Measurements from ENCODE around the gene ATG12.
A peak's percentile ranks its signal among the peaks of the same experiment; 100 is the strongest.
"Not testable (repeated sequence)": the region's sequence is repeated elsewhere in the genome, so short reads cannot be mapped to it uniquely, and the experiment has no call there.

Gene ATG12

GRCh38 chr5:115824983-115825382 is 16.4 kb downstream of the ATG12 start:
- not testable (repeated sequence) for H3K4me3 Mint-ChIP-seq, H3K4me1 Mint-ChIP-seq, H3K9me3 Mint-ChIP-seq, DNase-seq, H3K27ac Mint-ChIP-seq, ATAC-seq
- peaks cover 17% of the 10 kb centered on the region for H3K36me3 Mint-ChIP-seq (ENCODE audit: low read depth)
- H3K27me3 Mint-ChIP-seq = peaks cover 13% of the 10 kb centered on the region

DNA sequence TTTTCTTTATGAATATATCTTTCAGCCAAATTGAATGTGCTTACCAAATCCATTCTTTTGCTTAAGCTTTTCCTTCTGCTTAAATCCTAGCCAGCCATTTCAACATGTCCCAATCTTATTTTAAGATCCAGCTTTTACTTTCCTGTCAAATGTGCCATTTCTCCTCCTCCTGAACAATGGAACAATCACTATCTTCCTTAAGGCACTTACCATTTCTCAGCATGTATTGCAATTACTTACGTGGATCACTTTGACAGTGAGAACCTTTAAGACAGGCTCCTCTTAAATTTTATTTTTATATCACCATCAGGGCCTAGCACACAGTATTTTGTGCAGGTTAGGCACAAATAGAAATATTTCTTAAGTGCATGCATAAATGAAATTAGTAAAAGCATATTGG is 20.5 kb downstream of the ATG12 start:
- DNase-seq (no peak), ATAC-seq (no peak)
- peaks cover 38% of the 10 kb centered on the region for H3K27me3 Mint-ChIP-seq

DNA sequence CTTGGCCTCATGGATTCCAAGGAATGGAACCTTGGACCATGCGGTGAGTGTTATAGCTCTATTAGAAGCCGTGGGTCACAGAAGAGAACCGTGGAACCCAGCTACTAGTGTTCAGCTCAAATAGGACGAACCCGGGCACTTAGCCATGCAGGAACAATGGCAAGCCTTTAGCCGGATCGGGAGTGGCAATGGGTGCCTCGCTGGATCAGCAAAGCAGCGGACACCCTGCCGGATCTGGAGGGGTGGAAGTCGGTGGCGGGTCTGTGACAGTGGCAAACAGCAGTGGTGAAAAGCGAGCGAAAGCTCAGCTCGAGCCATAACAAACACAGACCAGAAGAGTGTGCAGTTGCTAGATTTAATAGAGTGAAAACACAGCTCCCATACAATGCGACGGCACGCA is 22.5 kb downstream of the ATG12 start:
- no peaks in the 10 kb centered on the region for H3K9me3 Mint-ChIP-seq

More for the DNA sequence above, 20.5 kb downstream of the ATG12 start:
- H3K4me1 Mint-ChIP-seq = peaks cover 7% of the 10 kb centered on the region
- H3K27ac Mint-ChIP-seq = no peak overlapping the region
- H3K36me3 Mint-ChIP-seq (ENCODE audit: low read depth) = no peaks in the 10 kb centered on the region
- no peak overlapping the region for H3K4me3 Mint-ChIP-seq
- no peaks in the 10 kb centered on the region for H3K9me3 Mint-ChIP-seq

GRCh38 chr5:115817386-115817785 is 24.0 kb downstream of the ATG12 start:
- H3K9me3 Mint-ChIP-seq = no peaks in the 10 kb centered on the region
- no peak overlapping the region for H3K27ac Mint-ChIP-seq
- H3K27me3 Mint-ChIP-seq = peaks cover 70% of the 10 kb centered on the region
- ATAC-seq = no peak
- H3K4me1 Mint-ChIP-seq = peaks cover 26% of the 10 kb centered on the region
- H3K36me3 Mint-ChIP-seq (ENCODE audit: low read depth) = no peaks in the 10 kb centered on the region
- no peak for DNase-seq
- H3K4me3 Mint-ChIP-seq = no peak overlapping the region

More for the DNA sequence above, 22.5 kb downstream of the ATG12 start:
- DNase-seq = no peak
- ATAC-seq = no peak
- no peak overlapping the region for H3K4me3 Mint-ChIP-seq
- H3K4me1 Mint-ChIP-seq = peaks cover 24% of the 10 kb centered on the region
- H3K27me3 Mint-ChIP-seq = peaks cover 57% of the 10 kb centered on the region
- no peak overlapping the region for H3K27ac Mint-ChIP-seq
- no peaks in the 10 kb centered on the region for H3K36me3 Mint-ChIP-seq (ENCODE audit: low read depth)

DNA sequence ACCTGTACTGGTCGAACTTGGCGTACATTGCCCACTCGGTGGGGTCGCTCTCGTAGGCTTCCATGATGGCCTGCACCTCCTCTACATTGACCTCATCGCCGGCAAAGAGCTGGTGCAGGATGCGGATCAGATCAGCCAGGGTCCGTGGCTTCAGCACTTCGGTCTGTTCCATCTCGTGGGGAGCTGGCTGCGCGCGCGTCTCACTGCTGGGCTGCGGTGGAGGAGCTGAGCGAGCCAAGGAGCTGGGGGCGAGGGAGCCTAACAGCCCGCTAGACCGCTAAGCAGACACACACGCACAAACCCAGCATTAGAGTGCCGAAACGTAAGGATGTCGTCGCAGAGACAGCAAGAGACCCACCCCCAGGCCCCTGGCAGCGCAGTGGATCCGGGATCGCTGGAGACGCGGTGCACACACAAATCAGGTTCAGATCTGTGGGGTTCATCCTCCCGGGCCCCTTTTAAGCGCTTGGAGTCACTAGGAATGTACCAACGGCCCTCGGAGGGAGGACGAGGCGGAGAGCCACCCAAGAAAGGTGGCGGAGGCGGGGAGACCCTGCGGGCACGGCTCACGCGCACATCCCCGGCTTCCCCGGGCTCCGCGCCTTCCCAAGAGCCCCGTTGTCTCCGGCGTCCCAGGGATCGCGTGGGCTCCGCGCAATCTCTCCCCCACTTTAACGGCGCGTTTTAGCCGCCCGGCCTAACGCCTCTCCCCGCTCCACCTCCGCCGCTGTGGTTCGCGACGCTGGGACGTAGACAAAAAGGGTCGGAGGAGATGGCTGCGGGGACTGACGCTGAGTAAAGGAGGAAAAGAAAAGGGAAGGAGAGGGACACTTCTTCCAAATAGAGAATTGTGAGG is 24.9 kb downstream of the ATG12 start, which contains the start of gene CDO1:
Gene CDO1 (minus strand): TSS at position 434 of the 856 bp plus-strand sequence. CDS start 262 bp downstream, at position 172.
- ATAC-seq (peak; percentile 68), DNase-seq (peak; percentile 39)
- H3K4me1 Mint-ChIP-seq = peaks cover 26% of the 10 kb centered on the region
- H3K27me3 Mint-ChIP-seq = peaks cover 70% of the 10 kb centered on the region
- peak within 1 kb of the TSS; percentile 74 for H3K4me3 Mint-ChIP-seq
- H3K9me3 Mint-ChIP-seq = no peaks in the 10 kb centered on the region
- no peaks in the 10 kb centered on the region for H3K36me3 Mint-ChIP-seq (ENCODE audit: low read depth)
- no peak within 1 kb of the TSS for H3K27ac Mint-ChIP-seq

- H3K27me3 Mint-ChIP-seq = peaks cover 75% of the 10 kb centered on the region
- no peak for ATAC-seq
- H3K9me3 Mint-ChIP-seq = no peaks in the 10 kb centered on the region
- H3K4me1 Mint-ChIP-seq = peaks cover 30% of the 10 kb centered on the region
- no peaks in the 10 kb centered on the region for H3K36me3 Mint-ChIP-seq (ENCODE audit: low read depth)
- no peak overlapping the region for H3K27ac Mint-ChIP-seq
- no peak for DNase-seq
- peak overlapping the region; percentile 74 for H3K4me3 Mint-ChIP-seq
Measured at GRCh38 chr5:115815693-115816225, 25.6 kb downstream of the ATG12 start.

GRCh38 chr5:115815006-115815692 is 26.2 kb downstream of the ATG12 start:
- no peak for DNase-seq
- peak; percentile 67 for ATAC-seq
- Mint-ChIP-seq H3K36me3 (ENCODE audit: low read depth) (no peaks in the 10 kb centered on the region), H3K27me3 (peaks cover 75% of the 10 kb centered on the region), H3K4me1 (peaks cover 33% of the 10 kb centered on the region), H3K27ac (peak overlapping the region; percentile 40), H3K4me3 (peak overlapping the region; percentile 67), H3K9me3 (no peaks in the 10 kb centered on the region)

DNA sequence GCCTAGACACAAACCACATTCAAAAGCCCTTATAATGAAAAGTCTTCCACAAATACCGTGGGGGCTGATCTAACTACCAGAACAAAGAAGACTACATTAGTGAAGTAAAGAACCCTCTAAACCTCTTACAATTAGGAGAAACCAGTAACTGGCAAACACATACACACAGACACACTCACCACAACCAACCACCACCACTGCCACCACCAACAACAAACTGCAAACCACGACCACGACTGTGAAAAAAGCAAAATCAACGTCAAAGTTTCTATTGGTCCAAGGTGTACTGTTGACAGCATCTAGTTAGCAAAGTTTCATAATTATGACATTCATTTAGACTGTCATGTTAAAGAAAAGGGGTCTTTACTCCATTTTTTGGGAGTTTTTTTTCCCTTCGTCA is 27.6 kb downstream of the ATG12 start:
- Mint-ChIP-seq H3K27ac (no peak overlapping the region), H3K36me3 (ENCODE audit: low read depth) (no peaks in the 10 kb centered on the region), H3K27me3 (peaks cover 75% of the 10 kb centered on the region), H3K9me3 (no peaks in the 10 kb centered on the region), H3K4me1 (peaks cover 36% of the 10 kb centered on the region), H3K4me3 (no peak overlapping the region)
- no peak for DNase-seq
- ATAC-seq = no peak

DNA sequence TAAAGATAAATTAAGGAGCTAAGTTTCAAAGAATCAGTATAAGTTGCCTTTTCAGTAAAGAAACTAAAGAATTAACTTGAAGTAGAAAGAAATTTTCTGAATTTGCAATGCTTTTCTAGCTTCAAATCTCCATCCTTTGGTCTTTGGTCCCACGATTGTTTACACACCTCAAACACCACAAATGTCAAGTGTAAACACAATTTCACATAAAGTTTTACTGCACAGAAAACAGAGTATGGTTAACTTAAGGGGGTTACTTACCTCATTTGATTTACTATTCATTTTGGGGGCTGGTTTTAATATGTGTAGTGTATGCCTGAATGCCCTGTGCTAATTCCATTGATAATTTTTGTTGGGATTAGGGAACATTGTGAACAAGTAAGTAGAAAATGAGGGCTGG is 29.0 kb downstream of the ATG12 start:
- H3K27ac Mint-ChIP-seq = no peak overlapping the region
- H3K4me1 Mint-ChIP-seq = peaks cover 40% of the 10 kb centered on the region
- no peak for ATAC-seq
- H3K4me3 Mint-ChIP-seq = no peak overlapping the region
- DNase-seq = no peak
- no peaks in the 10 kb centered on the region for H3K9me3 Mint-ChIP-seq
- H3K36me3 Mint-ChIP-seq (ENCODE audit: low read depth) = no peaks in the 10 kb centered on the region
- peaks cover 70% of the 10 kb centered on the region for H3K27me3 Mint-ChIP-seq

DNA sequence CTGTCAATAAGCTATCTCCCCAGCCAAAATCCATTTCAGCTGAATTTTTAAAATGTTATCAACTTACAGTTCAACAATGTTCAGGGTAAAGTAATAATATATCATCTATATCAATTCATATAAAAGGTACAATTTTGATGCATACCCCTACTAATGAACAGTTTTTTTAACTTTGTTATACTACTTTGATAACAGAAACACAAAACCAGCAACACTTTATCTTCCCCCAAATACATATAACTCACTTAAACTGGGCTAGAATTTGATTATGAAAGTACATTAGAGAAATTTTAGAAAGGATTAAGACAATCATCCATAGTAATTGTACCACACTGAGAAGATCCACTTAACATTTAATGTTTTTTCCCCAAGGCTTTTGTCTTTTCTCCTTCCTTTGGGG is 30.0 kb downstream of the ATG12 start:
- H3K27ac Mint-ChIP-seq = no peak overlapping the region
- DNase-seq (no peak), ATAC-seq (no peak)
- H3K9me3 Mint-ChIP-seq = no peaks in the 10 kb centered on the region
- no peaks in the 10 kb centered on the region for H3K36me3 Mint-ChIP-seq (ENCODE audit: low read depth)
- H3K4me3 Mint-ChIP-seq = no peak overlapping the region
- peaks cover 65% of the 10 kb centered on the region for H3K27me3 Mint-ChIP-seq
- H3K4me1 Mint-ChIP-seq = peaks cover 41% of the 10 kb centered on the region

DNA sequence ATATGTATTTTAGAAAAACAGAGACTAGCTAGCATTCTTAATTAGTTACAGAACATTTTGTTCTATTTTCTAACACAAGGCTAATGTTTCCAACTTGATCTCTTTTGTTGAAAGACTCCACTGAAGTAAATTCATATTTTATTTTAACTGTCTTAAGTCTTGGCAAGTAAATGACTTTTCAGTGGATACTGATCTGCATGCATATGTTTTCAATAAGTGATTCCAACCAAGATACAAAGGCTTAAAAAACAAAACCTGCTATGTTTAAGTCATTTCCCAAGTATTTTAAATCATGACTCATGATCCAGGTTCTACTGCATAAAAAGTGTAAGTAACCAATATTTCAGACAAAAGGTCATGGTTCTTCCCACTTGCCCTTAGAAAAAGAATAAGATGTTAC is 30.6 kb downstream of the ATG12 start:
- Mint-ChIP-seq H3K4me1 (peaks cover 38% of the 10 kb centered on the region), H3K27me3 (peaks cover 61% of the 10 kb centered on the region), H3K27ac (no peak overlapping the region), H3K9me3 (no peaks in the 10 kb centered on the region), H3K36me3 (ENCODE audit: low read depth) (no peaks in the 10 kb centered on the region), H3K4me3 (no peak overlapping the region)
- no peak for ATAC-seq
- DNase-seq = no peak

DNA sequence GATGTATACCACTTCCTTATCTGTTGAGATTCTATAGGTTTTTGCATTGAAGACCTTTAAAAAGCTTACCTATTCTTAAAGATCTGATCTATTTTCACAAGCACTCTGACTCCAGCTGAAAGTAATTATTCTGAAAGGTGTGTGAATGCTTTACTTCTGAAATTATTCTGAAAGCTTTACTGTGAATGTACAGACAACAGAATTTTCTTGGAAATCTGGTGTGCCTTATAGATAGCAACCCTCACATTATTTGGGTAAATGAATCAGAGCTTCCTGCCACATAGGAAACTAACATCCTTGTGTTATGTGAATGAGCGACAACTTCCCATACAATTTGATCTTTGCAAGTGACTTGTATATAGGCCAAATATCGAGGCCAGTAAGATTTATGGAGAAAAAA is 31.4 kb downstream of the ATG12 start:
- DNase-seq (no peak), ATAC-seq (peak; percentile 28)
- Mint-ChIP-seq H3K9me3 (no peaks in the 10 kb centered on the region), H3K4me3 (no peak overlapping the region), H3K36me3 (ENCODE audit: low read depth) (no peaks in the 10 kb centered on the region), H3K27ac (no peak overlapping the region), H3K4me1 (peaks cover 30% of the 10 kb centered on the region), H3K27me3 (peaks cover 53% of the 10 kb centered on the region)

DNA sequence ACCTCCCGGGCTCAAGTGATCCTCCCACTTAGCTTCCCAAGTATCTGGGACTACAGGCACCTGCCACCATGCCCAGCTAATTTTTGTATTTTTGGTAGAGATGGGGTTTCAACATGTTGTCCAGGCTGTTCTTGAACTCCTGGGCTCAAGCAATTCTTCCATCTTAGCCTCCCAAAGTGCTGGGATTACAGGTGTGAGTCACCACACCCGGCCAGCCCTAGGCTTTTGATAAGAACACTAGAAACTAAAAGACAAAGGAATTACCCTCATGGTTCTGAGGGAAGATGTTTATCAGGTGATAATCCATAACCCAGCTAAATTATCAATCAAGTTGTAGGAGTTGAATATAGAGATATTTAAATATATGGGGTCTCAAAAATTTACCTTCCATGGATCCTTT is 33.3 kb downstream of the ATG12 start:
- Mint-ChIP-seq H3K4me1 (peaks cover 19% of the 10 kb centered on the region), H3K27me3 (peaks cover 34% of the 10 kb centered on the region)
- H3K27ac Mint-ChIP-seq; ATAC-seq; H3K4me3 Mint-ChIP-seq; H3K9me3 Mint-ChIP-seq; H3K36me3 Mint-ChIP-seq (ENCODE audit: low read depth); DNase-seq: not testable (repeated sequence)

DNA sequence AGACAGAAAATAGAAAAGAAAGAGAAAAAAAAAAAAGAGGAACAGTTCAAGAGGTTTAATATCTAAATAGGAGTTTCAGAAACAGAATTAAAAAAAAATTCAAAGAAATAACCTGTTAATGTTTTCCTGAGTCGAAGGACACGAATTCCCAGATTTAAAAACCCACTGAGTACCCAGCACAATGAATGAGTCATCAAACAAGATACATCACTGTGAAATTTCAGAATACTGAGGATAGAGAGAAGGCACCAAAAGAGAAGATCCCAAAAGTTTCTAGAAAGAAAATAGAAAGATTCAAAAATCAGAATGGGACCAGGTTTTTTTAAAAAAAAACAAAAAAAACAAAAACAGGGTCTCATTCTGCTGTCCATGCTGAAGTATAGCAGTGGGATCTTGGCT is 33.7 kb downstream of the ATG12 start:
- Mint-ChIP-seq H3K4me1 (peaks cover 19% of the 10 kb centered on the region), H3K9me3 (no peaks in the 10 kb centered on the region), H3K27ac (no peak overlapping the region), H3K36me3 (ENCODE audit: low read depth) (no peaks in the 10 kb centered on the region), H3K4me3 (no peak overlapping the region), H3K27me3 (peaks cover 32% of the 10 kb centered on the region)
- DNase-seq = no peak
- no peak for ATAC-seq

All from activated naive CD8-positive, alpha-beta T cell treated with anti-CD3 and anti-CD28 coated beads, Interleukin-2, amount 50 U/mL, for 24 hours (primary cell).